A172 (cell line): ENCODE results near the gene TCERG1L. TPM values are rescaled to one million over a fixed set of nuclear protein-coding genes. Genes with fewer than 3 reads are reported as not detected.

Experiments
- DNase-seq: peaks from one replicate; pipeline ENCODE4 v3.0.0-alpha.2; 2015; ENCODE audit warnings: low spot score
- total RNA-seq: library from RNA; depleted of rRNA; stranded (reverse); fragments of >200 nt; shearing (Covaris generic); gene quantifications from 2 replicates; pipeline ENCODE4 v1.2.3, GENCODE V29; 2014

Gene TCERG1L
- total RNA-seq, 1 experiment from 2014 or later, result not detected

DNA sequence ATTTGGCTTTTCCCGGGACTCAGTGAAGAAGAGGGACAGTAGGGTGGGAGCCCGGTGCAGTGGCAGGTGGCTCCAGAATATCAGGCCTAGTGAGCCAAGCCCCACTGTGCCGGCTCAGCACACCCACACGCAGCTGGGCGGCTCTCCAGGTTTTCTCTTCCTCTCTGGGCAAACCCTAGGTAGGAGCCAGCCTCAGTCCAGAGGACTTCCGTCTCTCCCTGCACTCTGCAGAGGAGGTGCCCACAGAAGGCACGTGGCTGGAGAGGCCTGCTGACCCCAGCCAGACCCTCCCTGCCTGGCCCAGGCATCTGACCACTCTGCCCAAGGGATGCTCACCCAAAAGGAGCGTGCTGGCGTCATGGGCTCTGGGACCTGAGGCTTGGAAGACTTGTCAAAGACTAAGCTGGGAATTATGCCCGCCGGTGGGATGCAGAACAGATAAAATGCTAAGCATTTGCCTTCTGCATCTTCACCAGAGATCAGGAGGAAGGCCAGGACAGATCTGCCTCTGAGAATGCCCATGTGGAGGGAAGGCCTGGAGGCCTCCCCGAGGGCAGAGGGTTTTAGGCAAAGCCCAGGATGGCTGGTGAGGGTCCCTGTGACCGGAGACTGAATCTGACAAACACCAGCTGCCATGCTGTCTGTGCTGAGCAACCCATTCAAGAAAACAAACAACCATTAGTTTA is 40.2 kb downstream of the TCERG1L start:
- no peak for DNase-seq

- no peak for DNase-seq
Measured at GRCh38 chr10:131270461-131271190, 40.9 kb downstream of the TCERG1L start.

DNA sequence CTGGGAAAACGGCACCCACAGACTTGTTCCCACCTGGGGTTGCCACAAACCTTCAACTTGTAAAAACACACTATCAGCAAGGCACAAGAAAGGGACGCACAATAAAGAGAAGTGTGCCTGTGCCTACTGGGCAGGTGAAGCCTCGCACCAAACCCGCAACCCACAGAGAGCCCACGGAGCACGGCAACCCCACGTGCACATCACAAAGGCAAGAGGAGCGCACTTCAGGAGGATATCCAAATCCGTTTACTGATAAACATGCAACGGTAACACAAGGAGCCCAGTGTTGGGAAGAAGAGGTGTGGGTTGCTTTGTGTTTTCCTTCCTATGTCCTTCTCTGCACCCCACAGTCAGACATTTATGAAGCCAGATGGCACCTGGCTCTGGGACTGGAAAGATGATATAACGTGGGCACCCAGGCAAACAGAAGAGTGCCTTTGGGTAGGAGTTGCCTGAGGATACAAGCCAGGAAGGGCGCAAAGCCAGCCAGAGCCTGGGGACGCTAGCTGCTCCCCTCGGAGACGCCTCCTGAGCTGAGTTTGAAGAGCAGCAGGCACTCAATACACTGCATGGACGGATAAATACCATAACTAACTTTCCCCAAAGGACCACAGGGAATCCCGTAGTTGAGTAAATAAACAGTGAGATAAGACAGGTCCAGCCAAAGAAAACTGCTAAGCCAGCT is 41.6 kb downstream of the TCERG1L start:
- DNase-seq, result no peak

GRCh38 chr10:131267814-131268095 is 43.8 kb downstream of the TCERG1L start:
- DNase-seq, result no peak

DNA sequence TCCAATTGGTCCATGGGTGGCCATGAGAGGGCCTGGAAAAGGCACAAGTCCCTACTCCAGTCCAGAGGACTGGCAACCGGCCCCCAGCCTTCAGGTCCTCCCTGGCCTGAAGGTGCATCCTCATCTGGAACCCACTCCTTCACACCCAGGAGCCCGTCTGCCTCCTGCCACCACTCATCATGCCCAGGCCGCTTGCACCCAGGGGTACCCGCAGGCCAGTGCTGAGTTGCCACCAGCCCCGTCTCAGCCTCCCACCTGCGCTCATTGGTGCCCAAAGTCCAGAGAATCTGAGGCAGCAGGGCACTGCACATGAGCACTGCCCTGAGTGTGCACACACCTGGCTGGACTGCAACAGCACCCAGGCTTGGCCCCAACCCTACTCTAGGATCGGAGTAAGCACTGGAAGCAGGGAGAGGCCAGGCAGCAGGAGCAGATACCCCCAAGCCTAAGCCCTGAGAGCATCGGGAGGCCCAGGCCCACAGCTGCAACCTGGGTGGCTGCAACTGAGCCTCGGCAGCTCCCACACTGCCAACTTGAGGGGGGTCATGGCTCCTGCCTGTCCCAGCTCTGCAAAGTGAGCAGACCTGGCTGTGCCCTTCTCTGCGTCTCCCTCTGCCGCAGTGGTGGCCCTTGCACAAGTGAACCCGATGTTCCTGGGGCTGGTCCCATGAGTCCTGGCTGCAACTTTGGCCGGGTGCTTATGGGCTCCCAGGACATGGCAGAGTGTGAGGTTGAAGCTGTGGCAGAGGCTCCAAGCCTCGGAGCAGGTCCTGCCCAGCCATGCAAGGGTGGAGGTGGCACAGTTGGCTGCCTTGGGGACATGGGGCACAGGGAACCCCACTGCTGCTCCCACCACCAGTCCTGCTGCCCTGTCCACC is 44.3 kb downstream of the TCERG1L start:
- no peak for DNase-seq

DNA sequence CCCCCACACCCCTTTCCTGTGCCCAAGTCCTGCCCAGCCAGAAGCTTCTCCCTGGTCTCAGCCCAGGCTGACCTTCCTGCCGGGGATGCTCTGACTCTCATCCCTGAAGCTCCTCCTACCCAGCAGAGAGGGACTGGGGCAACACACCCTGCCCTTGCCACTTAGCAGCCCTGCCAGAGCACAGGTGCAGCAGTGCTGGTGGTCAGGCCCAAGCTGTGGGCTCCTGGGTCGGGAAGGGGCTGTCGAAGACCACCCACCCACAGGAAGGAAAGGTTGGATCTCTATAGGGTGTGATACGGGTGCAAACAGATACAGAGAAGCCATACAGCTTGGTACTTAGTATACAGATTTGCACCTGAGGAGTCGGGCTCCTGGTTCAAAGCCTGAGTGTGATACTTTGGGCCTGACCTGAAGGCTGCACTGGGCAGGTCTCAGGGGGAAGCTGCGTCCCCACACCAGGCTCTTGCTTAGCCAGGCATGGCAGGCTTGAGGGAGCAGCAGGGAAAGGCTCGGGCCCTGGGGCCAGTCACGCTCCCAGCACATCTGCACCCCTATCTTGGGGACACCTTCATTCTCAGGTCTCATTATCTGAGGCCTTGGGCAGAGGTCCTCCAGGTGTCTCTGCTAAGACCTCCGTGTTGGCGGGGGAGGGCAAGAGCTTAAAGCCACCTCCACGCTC is 47.3 kb downstream of the TCERG1L start:
- DNase-seq, result no peak

DNA sequence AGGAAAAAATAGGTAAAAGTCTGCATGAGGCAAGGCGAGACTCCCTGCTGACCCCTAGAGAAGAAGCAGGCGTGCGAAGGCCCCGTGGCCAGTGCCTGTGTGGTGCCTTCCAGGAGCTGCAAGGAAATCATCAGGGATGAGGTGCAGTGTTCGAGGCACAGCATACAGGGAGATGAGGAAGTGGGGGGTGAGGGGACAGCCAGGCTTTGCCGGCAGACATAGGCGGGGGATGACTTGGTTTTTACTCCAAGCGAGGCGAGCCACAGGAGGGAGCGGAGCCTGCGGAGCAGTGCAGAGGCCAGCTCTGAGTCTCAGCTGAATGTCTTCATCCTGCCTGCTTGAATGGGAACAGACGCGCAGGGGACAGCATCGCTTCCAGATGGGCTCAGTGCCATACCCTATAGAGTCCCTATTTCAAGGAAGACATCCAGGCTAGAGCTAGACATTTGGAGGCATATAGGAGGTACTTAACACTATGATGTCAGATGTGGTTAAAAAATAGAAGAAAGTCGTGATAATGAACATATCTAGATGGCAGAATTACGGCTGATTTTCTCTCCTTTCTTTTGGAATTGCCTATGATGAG is 49.5 kb downstream of the TCERG1L start:
- DNase-seq, result no peak

DNA sequence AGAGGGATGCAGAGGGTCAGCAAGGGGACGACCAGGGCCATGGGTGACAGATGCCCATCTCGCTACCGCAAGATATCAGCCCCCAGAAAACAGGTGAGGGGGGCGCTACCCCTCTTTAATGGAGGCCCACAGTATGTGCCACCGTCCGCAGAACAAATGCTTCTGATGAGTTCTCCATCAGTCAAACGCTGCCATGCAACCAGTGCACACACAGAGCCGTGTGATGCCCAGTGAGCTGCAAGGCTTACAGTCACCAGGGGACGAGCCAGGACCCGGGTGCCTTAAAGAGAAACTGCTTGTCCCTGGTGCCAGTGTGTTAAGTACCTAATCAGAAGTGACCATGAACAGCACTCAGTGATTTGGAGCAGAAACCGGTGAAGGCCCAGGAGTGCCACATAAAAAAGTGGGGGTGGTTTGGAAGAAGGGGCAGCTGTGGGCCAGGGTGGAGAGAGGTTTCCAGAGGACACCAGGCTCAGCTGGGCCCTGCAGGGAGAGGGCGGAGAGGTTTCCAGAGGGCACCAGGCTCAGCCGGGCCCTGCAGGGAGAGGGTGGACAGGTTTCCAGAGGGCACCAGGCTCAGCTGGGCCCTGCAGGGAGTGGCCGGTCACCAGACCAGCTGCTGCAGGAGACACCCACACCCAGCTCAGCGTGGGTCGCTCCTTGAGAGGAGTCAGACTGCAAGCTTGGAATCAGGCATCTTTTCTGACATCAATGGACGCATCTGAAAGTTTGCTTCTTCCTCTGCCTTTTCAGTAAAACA is 50.9 kb downstream of the TCERG1L start:
- no peak for DNase-seq

GRCh38 chr10:131260031-131260430 is 51.5 kb downstream of the TCERG1L start:
- DNase-seq, result no peak

- no peak for DNase-seq
Measured at GRCh38 chr10:131259535-131259934, 52.0 kb downstream of the TCERG1L start.

DNA sequence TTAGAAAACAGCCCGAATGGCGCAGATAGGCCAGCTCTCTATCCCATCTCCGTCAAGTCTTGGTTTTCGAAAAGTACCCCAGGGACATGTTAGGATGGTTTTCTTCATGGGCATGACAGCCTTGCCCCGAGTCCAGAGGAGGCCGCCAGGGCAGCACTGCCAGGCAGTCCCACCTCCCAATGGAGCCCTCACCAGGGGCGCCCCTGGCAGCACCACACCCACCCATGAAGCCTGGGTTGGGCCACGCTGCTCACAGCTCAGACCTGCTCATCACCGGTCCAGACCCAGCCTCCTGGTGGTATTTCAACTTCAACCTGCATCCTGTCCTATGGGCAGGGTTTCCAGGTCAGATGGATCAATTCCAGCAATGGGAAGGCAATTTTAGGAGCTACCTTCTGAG is 53.3 kb downstream of the TCERG1L start:
- DNase-seq, result no peak

GRCh38 chr10:131257027-131257426 is 54.5 kb downstream of the TCERG1L start:
- no peak for DNase-seq

DNA sequence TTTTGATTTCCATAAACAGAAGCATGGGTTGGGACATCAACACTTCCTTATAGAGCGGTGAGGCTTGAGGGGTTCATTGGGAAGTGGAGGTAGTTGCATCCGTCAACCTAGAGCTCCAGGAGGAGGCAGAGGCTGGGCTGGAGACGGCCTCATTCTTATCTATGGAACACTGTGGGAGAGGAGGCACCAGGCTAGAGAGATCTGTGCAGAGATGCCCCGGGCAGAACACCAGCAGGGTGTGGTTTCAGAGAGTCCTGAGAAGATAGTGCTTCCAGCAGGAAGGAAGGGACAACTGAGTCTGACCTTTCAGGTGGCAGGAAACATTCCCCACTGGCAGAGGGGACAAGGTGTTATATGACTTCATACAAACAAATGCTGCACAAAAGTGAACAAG is 56.7 kb downstream of the TCERG1L start:
- no peak for DNase-seq

DNA sequence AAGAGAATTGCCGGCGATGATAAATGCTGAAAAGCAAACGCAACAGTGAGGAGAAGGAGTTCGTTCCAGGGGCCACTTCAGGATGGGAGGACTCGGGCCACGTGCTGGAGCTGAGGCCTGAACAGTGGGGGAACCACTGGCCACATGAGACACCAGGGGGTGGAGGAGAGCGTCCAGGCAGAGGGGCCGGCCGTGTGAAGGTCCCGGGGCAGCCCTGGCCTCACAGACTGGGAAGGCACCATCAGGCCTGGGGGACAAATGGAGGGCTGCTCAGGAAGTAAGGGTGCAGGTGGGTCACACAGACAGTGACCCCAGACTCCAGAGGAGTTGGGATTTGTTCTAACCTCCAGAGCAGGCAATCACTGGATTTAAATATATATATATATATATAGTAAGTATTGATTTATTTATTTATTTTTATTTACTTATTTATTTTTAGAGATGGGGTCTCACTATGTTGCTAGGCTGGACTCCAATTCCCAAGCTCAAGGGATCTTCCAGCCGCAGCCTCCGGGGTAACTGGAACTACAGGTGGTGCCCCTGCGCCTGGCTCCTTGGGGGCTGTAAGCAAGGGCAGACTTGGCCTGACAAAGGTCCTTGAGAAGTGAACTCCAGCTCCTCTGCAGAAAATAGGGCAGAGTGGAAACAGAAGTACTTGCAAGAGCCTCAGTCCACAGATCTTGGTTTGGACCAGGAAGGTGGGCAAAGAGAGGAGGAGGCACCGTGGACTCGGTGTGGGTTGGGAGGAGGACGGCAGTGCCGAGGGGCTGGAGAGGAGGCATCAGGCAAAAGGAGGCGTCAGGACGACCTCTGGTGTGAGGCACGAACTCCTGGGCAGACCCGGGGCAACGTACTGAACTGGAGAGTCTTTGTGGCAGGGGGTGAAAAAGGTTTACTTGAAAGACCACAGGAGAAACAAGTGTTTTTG is 57.3 kb downstream of the TCERG1L start:
- DNase-seq, result no peak

DNA sequence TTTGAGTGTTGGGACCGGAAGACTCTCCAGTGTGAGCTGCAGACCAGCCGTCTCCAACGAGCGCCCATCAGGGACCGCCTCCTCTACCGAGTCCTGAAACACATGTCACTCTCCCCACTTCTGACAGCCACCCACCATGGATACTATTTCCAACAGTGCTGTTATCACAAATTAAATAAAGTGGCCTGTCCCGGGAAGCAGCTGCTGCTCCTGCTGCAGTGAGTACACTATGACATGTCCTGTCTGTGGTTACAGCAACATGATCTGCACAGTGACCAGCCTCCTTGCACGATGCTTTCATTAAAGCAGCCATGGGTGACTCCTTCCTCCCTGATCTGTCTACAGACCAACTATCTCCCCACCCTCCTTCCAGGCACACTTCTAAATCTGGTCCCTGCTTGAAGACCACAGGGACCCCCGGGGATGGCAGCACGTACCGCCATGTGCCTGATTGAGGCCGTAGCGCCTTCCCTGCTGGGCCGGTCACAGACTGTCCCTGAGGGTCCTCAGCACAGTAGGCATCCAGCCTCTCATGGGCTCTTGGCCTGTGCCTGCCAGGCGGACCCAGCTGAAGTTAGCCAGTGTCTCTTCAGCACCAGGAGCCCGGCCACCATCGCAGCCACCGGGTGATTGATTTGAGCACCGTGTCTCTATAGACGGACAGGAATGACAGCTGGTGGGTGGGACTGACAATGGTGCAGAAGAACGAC is 58.8 kb downstream of the TCERG1L start:
- no peak for DNase-seq

GRCh38 chr10:131251146-131251541 is 60.4 kb downstream of the TCERG1L start:
- no peak for DNase-seq

GRCh38 chr10:131250454-131251145 is 60.9 kb downstream of the TCERG1L start:
- DNase-seq, result no peak

DNA sequence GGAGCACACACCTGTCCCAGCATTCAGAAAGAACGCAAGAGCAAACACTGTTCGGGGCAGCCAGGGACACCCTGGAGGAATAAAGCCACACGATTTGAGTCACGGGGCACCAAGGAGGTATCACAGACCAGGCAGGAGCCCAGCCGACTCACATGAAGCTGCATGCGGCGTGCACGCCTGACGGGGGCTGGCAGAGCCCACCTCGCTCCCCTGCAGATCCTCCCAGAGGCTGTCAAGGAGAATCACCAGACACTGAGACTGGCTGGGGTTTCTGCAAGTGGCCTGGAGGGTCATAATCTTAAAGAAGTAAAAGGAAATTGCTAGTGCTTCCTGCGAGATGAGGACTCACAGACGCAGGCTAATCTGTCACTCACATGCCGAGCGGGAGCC is 61.6 kb downstream of the TCERG1L start:
- DNase-seq, result no peak
